Endothelial cell of umbilical vein (primary cell): ENCODE results near the gene DNAH10. TPM values are rescaled to one million over a fixed set of nuclear protein-coding genes. Genes with fewer than 3 reads are reported as not detected.

Experiments
- BruUV-seq: library from RNA; stranded (reverse); fragments of 400-500 nt; replicated peaks from 2 replicates; lab custom pipeline; 2021; lab: Mats Ljungman, UMichigan
- CTCF ChIA-PET: fragments of 300-600, 350-600 bp; sonication (Branson Sonifier 250); formaldehyde crosslinking; loops from one replicate; lab custom pipeline; 2021; ENCODE audit warnings: antibody characterized with exemption, inconsistent platforms; lab: Charles Lee
- POLR2A ChIA-PET: fragments of 300-600, 350-600 bp; sonication (Branson Sonifier 250); formaldehyde crosslinking; loops from one replicate; lab custom pipeline; 2021; ENCODE audit warnings: antibody characterized with exemption, inconsistent platforms; lab: Charles Lee
- DNase-seq: peaks from one replicate; pipeline ENCODE4 v3.0.0-alpha.2; 2011; ENCODE audit warnings: low read depth, low spot score
- FAIRE-seq: peaks from 2 replicates; lab custom pipeline; 2011; peaks lifted over from hg19 to GRCh38; lab: Jason Lieb, UNC
- H2AFZ ChIP-seq: 2 replicates; pipeline ENCODE4 v1.6.0; 2012; ENCODE audit warnings: low read depth, low read length, control low read depth, inconsistent platforms
- H3K27ac ChIP-seq: 2 replicates; pipeline ENCODE4 v1.5.1; 2011; ENCODE audit warnings: low read depth, mild to moderate bottlenecking, control low read depth, low read length, moderate library complexity; ENCODE audit not compliant: insufficient read depth
- H3K27me3 ChIP-seq, 2 experiments: 2 replicates each; pipeline versions ENCODE4 v1.6.0 to v1.6.1; 2011; ENCODE audit warnings: low read length in 2 of 2, mixed read lengths in 1 of 2; ENCODE audit not compliant: control insufficient read depth in 2 of 2, insufficient read depth in 2 of 2
- H3K36me3 ChIP-seq, 2 experiments: 2 replicates in 1 of 2; 3 replicates in 1 of 2; pipeline ENCODE4 v1.5.1; 2011; ENCODE audit warnings: low read length in 2 of 2, mild to moderate bottlenecking in 1 of 2, moderate library complexity in 1 of 2; ENCODE audit not compliant: control insufficient read depth in 2 of 2, insufficient read depth in 2 of 2; ENCODE audit errors: extremely low read depth in 1 of 2
- H3K4me1 ChIP-seq: 3 replicates; pipeline ENCODE4 v1.5.1; 2011; ENCODE audit warnings: mild to moderate bottlenecking, low read length; ENCODE audit not compliant: control insufficient read depth, insufficient read depth; ENCODE audit errors: extremely low read depth
- H3K4me2 ChIP-seq: 2 replicates; pipeline ENCODE4 v1.6.1; 2011; ENCODE audit warnings: low read length, control low read depth, mixed read lengths; ENCODE audit not compliant: insufficient read depth
- H3K4me3 ChIP-seq, 3 experiments: fragments of 200-600 bp in 1 of 3; sonication (generic), shearing (Covaris generic) in 1 of 3; replicated peaks in 1 of 3; 2 replicates each; pipeline ENCODE4 v1.5.1; 2011 to 2016; ENCODE audit warnings: control low read depth in 3 of 3, low read length in 3 of 3, mild to moderate bottlenecking in 2 of 3, inconsistent platforms in 1 of 3, low read depth in 1 of 3, moderate library complexity in 1 of 3; ENCODE audit not compliant: insufficient read depth in 1 of 3
- H3K79me2 ChIP-seq: 2 replicates; pipeline ENCODE4 v1.6.0; 2012; ENCODE audit warnings: low read length, inconsistent platforms; ENCODE audit not compliant: control insufficient read depth, insufficient read depth
- H3K9ac ChIP-seq: replicated peaks from 2 replicates; pipeline ENCODE3; 2011; ENCODE audit warnings: low read length, control low read depth; ENCODE audit not compliant: insufficient read depth; ENCODE audit errors: extremely low read depth
- H3K9me1 ChIP-seq: replicated peaks from 3 replicates; pipeline ENCODE4 v1.6.0; 2011; ENCODE audit warnings: mild to moderate bottlenecking, low read length; ENCODE audit not compliant: control insufficient read depth, insufficient read depth; ENCODE audit errors: extremely low read depth
- H3K9me3 ChIP-seq: replicated peaks from 2 replicates; pipeline ENCODE4 v1.5.1; 2012; ENCODE audit warnings: low read length, inconsistent platforms; ENCODE audit not compliant: control insufficient read depth, insufficient read depth
- H4K20me1 ChIP-seq: replicated peaks from 2 replicates; pipeline ENCODE3; 2011; ENCODE audit warnings: mild to moderate bottlenecking, low read length; ENCODE audit not compliant: control insufficient read depth, insufficient read depth; ENCODE audit errors: extremely low read depth
- EZH2 ChIP-seq: IDR thresholded peaks from 2 replicates; pipeline ENCODE4 v1.6.1; 2012; ENCODE audit warnings: borderline replicate concordance, low read depth, mild to moderate bottlenecking, moderate library complexity, low read length, inconsistent platforms; ENCODE audit not compliant: severe bottlenecking
- FOS ChIP-seq: IDR thresholded peaks from 2 replicates; pipeline ENCODE4 v1.6.1; 2011; ENCODE audit warnings: mild to moderate bottlenecking, low read length, moderate library complexity, borderline replicate concordance; ENCODE audit not compliant: insufficient read depth
- GATA2 ChIP-seq: IDR thresholded peaks from 2 replicates; pipeline ENCODE4 v1.7.0; 2011; ENCODE audit warnings: low read depth, mild to moderate bottlenecking, moderate library complexity, mixed read lengths, low read length; ENCODE audit not compliant: insufficient read length, insufficient read depth
- JUN ChIP-seq: IDR thresholded peaks from 2 replicates; pipeline ENCODE4 v1.6.1; 2011; ENCODE audit warnings: borderline replicate concordance, low read depth; ENCODE audit not compliant: insufficient read length, insufficient read depth
- MAX ChIP-seq: IDR thresholded peaks from 2 replicates; pipeline ENCODE4 v1.6.1; 2011; ENCODE audit not compliant: insufficient read depth, insufficient read length
- MYC ChIP-seq: IDR thresholded peaks from one replicate; pipeline ENCODE4 v1.6.1; 2011; ENCODE audit warnings: mild to moderate bottlenecking, low read depth, low read length
- POLR2A ChIP-seq: IDR thresholded peaks from 2 replicates; pipeline ENCODE4 v1.6.1; 2012; ENCODE audit warnings: low read depth, mild to moderate bottlenecking, control low read depth, low read length
- POLR2AphosphoS5 ChIP-seq: IDR thresholded peaks from 2 replicates; pipeline ENCODE4 v1.6.1; 2012; ENCODE audit warnings: low read depth, mild to moderate bottlenecking, control low read depth, low read length, moderate library complexity; ENCODE audit not compliant: insufficient read depth
- dilution Hi-C: fragments of 300-500 bp; cut with MboI; formaldehyde crosslinking; loops from one replicate; pipeline ENCODE4 v1.15.0; 2019; ENCODE audit warnings: low sequenced_read_pairs; ENCODE audit not compliant: extremely low pct_ligation_motif_present
- intact Hi-C: fragments of 100-400 bp; cut with micrococcal nuclease; formaldehyde crosslinking; loops from one replicate; pipeline ENCODE4 v1.10.0; 2022
- polyA plus RNA-seq, 4 experiments: library from polyadenylated mRNA; depleted of rRNA in 3 of 4; stranded (reverse) in 3 of 4; unstranded in 1 of 4; fragments of >200 nt; gene quantifications; 2 replicates each; pipeline versions ENCODE4 v1.2.1 to v1.2.3, GENCODE V29; 2011 to 2012; ENCODE audit warnings: missing spikeins in 1 of 4
- total RNA-seq: library from RNA; stranded (reverse); gene quantifications from 2 replicates; pipeline ENCODE4 v1.2.3, GENCODE V29; 2021
- TF ChIP-seq, protein P1 (sequence below), 2 donors: IDR thresholded peaks; 1 replicate in 1 of 2; 2 replicates in 1 of 2; pipeline ENCODE4 v1.5.1; 2011; ENCODE audit warnings: low read length in 2 of 2, mild to moderate bottlenecking in 2 of 2, moderate library complexity in 2 of 2, control low read depth in 1 of 2, inconsistent platforms in 1 of 2, low read depth in 1 of 2; ENCODE audit not compliant: insufficient read depth in 1 of 2; ENCODE audit errors: extremely low read depth in 1 of 2

DNAH10 gene
- total and polyA plus RNA-seq, 2 donors (not counting 3 experiments of a cell fraction or from before 2014, with no cell fraction given) = 0.04 to 0.31 TPM

DNA sequence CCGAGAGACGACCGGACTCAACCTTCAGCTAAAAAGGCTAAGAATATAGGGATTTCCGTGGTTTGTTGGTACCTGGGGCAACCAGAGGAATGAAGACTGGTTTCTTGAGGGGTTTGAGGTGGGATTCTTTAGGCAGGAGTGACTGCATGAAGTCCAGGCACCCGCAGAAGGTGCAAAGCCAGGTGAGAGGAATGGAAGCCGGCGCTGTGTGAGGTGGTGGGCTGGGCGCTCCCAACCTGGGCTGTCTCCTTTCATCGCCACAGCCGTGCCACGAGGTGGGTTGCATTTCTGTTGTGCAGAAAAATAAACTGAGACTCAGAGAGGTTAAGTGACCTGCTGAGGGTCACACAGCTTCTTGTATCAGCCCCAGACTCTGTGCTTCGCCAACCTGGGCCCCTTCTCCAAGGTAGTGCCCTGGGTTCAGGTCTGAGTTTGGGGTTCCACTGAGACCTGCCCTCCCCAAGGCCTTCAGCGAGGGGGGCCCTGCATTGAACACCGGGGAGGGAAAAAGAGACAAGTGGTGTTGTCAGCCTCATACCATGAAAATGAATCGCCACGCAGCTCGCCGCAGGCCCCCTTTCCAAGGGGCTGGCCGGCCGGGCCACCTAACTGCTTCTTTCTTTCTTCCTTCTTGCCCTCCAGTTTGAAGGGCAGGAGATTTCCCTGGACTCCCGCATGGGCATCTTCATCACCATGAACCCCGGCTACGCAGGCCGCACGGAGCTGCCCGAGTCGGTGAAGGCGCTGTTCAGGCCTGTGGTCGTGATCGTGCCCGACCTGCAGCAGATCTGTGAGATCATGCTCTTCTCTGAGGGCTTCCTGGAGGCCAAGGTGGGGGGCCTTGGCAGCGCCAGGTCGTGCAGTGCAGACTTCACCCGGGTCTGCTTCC, 88.4 kb downstream of the DNAH10 start:
- CTCF ChIA-PET = interaction anchor here (1.4 kb wide), 1 partner anchor 55 kb away, joined by 4 read pairs; no protein-coding TSS in a partner anchor
- DNase-seq = no peak

More for the DNA sequence above, 88.4 kb downstream of the DNAH10 start:
- Histone ChIP-seq H3K9ac (no peak overlapping the region), H3K9me3 (no peaks in the 10 kb centered on the region), H3K27me3 (peaks cover 0 to 4% of the 10 kb centered on the region in 2 experiments), H3K9me1 (no peaks in the 10 kb centered on the region), H3K4me1 (no peaks in the 10 kb centered on the region), H2AFZ (no peak overlapping the region), H3K27ac (no peak overlapping the region), H3K4me2 (no peak overlapping the region), H4K20me1 (no peaks in the 10 kb centered on the region), H3K79me2 (no peaks in the 10 kb centered on the region), H3K36me3 (no peaks in the 10 kb centered on the region), H3K4me3 (no peak overlapping the region)
- FAIRE-seq = no peak
- BruUV-seq = no TSS peak
- dilution Hi-C loops (no loop called here), intact Hi-C loops (no loop called here)
- POLR2A ChIA-PET = no interaction called here
- TF ChIP-seq EZH2 (no peak), JUN (no peak), MYC (no peak), FOS (no peak), MAX (no peak), POLR2AphosphoS5 (no peak), POLR2A (no peak), GATA2 (no peak)
- TF ChIP-seq, protein P1, sequence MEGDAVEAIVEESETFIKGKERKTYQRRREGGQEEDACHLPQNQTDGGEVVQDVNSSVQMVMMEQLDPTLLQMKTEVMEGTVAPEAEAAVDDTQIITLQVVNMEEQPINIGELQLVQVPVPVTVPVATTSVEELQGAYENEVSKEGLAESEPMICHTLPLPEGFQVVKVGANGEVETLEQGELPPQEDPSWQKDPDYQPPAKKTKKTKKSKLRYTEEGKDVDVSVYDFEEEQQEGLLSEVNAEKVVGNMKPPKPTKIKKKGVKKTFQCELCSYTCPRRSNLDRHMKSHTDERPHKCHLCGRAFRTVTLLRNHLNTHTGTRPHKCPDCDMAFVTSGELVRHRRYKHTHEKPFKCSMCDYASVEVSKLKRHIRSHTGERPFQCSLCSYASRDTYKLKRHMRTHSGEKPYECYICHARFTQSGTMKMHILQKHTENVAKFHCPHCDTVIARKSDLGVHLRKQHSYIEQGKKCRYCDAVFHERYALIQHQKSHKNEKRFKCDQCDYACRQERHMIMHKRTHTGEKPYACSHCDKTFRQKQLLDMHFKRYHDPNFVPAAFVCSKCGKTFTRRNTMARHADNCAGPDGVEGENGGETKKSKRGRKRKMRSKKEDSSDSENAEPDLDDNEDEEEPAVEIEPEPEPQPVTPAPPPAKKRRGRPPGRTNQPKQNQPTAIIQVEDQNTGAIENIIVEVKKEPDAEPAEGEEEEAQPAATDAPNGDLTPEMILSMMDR (IDR thresholded peaks at IDR 0.05; ENCODE audit: extremely low read depth in 1 of 2, insufficient read depth in 1 of 2, low read depth in 1 of 2, low read length in 2 of 2) = no peak
